Type B pancreatic cell (in vitro differentiated cells): ENCODE data around the gene RPTOR. TPM values are rescaled to one million over a fixed set of nuclear protein-coding genes. Genes with fewer than 3 reads are reported as not detected.
A peak's percentile ranks its signal among the peaks of the same experiment; 100 is the strongest.

Source experiments
- DNase-seq: peaks from one replicate; pipeline ENCODE4 v3.0.0; 2021; ENCODE audit warnings: mixed read lengths; ENCODE audit not compliant: unreplicated experiment; ENCODE audit errors: extremely low spot score
- H3K27ac Mint-ChIP-seq: 2 replicates; pipeline ENCODE4 v1.8.0; 2021; ENCODE audit warnings: mild to moderate bottlenecking, mixed read lengths
- H3K27me3 Mint-ChIP-seq: 2 replicates; pipeline ENCODE4 v1.8.0; 2021; ENCODE audit warnings: mixed read lengths
- H3K36me3 Mint-ChIP-seq: 2 replicates; pipeline ENCODE4 v1.8.0; 2021; ENCODE audit warnings: mixed read lengths
- H3K4me1 Mint-ChIP-seq: one replicate; pipeline ENCODE4 v1.8.0; 2021; ENCODE audit warnings: mixed read lengths; ENCODE audit not compliant: unreplicated experiment
- H3K4me3 Mint-ChIP-seq: 2 replicates; pipeline ENCODE4 v1.8.0; 2021; ENCODE audit warnings: mild to moderate bottlenecking, mixed read lengths
- H3K9me3 Mint-ChIP-seq: 2 replicates; pipeline ENCODE4 v1.8.0; 2021; ENCODE audit warnings: mixed read lengths
- total RNA-seq: library from RNA; stranded (reverse); gene quantifications from 2 replicates; pipeline ENCODE4 v1.2.1, GENCODE V29; 2021; ENCODE audit warnings: low replicate concordance
- TF ChIP-seq, protein P1 (sequence below): fragments of 200-600 bp; sonication (generic); conservative IDR thresholded peaks from 2 replicates; pipeline ENCODE4 v1.5.0; 2021; ENCODE audit warnings: antibody characterized with exemption, mild to moderate bottlenecking

Gene RPTOR
- total RNA-seq, 1 donor from 2014 or later = 39.8 TPM

DNA sequence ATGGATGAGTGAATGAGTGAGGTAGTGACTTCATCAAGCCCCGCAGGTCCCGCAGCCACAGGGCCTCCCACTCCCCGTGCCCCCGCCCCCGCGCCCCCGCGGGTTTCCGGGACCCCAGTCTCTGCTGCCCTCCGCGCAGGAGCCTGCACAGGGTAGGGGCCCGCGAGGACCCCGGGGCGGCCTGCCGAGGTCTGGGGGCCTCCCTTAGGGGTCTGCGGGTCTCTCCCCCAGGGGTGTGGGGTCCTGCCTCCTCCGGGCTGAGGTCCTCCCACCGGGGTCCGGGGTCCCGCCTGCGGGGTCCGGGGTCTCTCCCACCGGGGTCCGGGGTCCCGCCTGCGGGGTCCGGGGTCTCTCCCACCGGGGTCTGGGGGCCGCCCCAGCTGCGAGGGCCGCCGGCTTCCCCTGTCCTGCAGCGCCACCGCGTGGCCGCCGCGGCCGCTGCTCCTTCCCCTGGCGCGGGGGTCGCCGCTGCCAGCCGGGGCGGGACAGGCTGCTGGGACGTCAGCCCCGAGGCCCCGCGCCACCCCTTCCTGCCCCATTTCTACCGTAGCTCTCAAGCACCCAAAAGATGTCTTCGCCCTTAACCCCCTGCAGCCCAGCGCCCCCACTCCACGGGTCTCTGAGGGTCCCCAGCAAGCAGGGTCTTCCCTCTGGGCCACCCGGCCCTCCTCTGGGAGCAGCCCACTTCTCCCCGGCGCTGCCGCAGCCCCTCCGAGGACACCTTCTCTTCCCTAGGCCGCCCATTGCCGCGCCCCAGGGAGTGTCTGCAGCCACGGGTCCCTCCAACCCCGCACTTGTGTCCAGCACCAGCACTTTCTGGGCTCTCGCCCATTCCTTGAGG lies 436.6 kb downstream of the RPTOR start:
- H3K36me3 Mint-ChIP-seq = no peaks in the 10 kb centered on the region
- H3K9me3 Mint-ChIP-seq = no peaks in the 10 kb centered on the region
- H3K4me3 Mint-ChIP-seq = peak overlapping the region; percentile 58
- peaks cover 29% of the 10 kb centered on the region for H3K27me3 Mint-ChIP-seq
- H3K4me1 Mint-ChIP-seq = peaks cover 4% of the 10 kb centered on the region
- DNase-seq = no peak
- H3K27ac Mint-ChIP-seq = no peak overlapping the region
- TF ChIP-seq, protein P1, sequence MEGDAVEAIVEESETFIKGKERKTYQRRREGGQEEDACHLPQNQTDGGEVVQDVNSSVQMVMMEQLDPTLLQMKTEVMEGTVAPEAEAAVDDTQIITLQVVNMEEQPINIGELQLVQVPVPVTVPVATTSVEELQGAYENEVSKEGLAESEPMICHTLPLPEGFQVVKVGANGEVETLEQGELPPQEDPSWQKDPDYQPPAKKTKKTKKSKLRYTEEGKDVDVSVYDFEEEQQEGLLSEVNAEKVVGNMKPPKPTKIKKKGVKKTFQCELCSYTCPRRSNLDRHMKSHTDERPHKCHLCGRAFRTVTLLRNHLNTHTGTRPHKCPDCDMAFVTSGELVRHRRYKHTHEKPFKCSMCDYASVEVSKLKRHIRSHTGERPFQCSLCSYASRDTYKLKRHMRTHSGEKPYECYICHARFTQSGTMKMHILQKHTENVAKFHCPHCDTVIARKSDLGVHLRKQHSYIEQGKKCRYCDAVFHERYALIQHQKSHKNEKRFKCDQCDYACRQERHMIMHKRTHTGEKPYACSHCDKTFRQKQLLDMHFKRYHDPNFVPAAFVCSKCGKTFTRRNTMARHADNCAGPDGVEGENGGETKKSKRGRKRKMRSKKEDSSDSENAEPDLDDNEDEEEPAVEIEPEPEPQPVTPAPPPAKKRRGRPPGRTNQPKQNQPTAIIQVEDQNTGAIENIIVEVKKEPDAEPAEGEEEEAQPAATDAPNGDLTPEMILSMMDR = peak; percentile 99

- H3K4me3 Mint-ChIP-seq = no peak overlapping the region
- peaks cover 4% of the 10 kb centered on the region for H3K4me1 Mint-ChIP-seq
- H3K9me3 Mint-ChIP-seq = no peaks in the 10 kb centered on the region
- H3K27me3 Mint-ChIP-seq = peaks cover 29% of the 10 kb centered on the region
- TF ChIP-seq, protein P1 = no peak
- DNase-seq = no peak
- H3K36me3 Mint-ChIP-seq = no peaks in the 10 kb centered on the region
- H3K27ac Mint-ChIP-seq = no peak overlapping the region
Measured at GRCh38 chr17:80981929-80982425, 437.3 kb downstream of the RPTOR start.

DNA sequence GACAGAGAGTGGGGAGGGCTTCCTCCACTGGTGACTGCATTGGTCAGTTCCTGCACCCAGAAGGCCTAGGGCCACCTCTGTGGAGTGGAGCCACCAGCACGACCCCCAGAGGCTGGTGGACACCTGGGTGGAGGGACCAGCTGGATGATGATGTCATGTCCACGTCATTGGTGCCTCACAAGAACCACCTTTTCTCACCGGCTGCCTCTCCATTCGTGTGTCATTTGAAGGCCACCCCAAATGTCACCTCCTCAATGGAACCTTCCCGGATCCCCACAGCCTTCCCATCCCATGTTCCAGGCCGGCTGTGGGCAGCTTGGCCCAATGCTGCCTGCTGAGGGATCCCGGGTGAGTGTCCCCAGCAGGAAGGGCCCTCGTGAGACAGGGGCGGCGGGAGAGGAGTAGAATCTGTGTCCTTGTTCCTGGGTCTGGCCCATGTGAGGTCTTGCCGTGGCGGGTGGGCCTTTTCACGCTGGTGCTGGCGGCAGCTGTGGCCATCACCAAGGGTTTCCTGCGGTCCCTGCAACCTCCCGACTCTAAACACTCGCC lies 437.9 kb downstream of the RPTOR start:
- Mint-ChIP-seq H3K4me3 (no peak overlapping the region), H3K36me3 (no peaks in the 10 kb centered on the region), H3K4me1 (peaks cover 4% of the 10 kb centered on the region), H3K27me3 (peaks cover 29% of the 10 kb centered on the region), H3K27ac (no peak overlapping the region), H3K9me3 (no peaks in the 10 kb centered on the region)
- DNase-seq = no peak
- TF ChIP-seq, protein P1 = no peak

GRCh38 chr17:80983545-80983944 lies 438.9 kb downstream of the RPTOR start:
- Mint-ChIP-seq H3K27ac (no peak overlapping the region), H3K36me3 (no peaks in the 10 kb centered on the region)

DNA sequence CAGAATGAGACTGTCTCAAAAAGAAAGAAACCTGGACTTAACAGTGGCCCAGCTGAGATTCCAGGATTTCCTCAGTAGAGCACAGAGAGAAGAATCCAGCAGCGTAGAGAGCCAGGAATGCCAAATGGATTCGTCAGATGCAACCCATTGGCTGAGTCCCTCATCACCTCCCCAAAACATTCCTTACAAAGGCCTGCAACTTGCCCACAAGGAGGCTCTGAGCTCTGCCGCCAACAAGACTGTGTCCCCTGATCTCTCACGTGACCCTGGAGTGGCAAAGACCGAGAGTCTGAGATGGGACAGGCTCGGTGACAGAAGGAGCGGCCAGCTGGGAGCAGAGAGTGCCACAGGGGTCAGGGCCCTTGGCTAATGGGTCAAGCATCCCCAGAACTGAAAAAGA lies 440.1 kb downstream of the RPTOR start:
- Mint-ChIP-seq H3K27ac (no peak overlapping the region), H3K27me3 (peaks cover 34% of the 10 kb centered on the region), H3K4me1 (peaks cover 4% of the 10 kb centered on the region), H3K9me3 (no peaks in the 10 kb centered on the region), H3K36me3 (no peaks in the 10 kb centered on the region), H3K4me3 (no peak overlapping the region)
- TF ChIP-seq, protein P1 = peak; percentile 24
- no peak for DNase-seq

More at GRCh38 chr17:80983545-80983944, 438.9 kb downstream of the RPTOR start:
- TF ChIP-seq, protein P1 = no peak
- Mint-ChIP-seq H3K4me3 (no peak overlapping the region), H3K9me3 (no peaks in the 10 kb centered on the region), H3K4me1 (peaks cover 4% of the 10 kb centered on the region), H3K27me3 (peaks cover 29% of the 10 kb centered on the region)
- DNase-seq = no peak
